PC-3 (cell line): ENCODE data around the gene CRADD. TPM values are rescaled to one million over a fixed set of nuclear protein-coding genes. Genes with fewer than 3 reads are reported as not detected.
A peak's percentile ranks its signal among the peaks of the same experiment; 100 is the strongest.

Source experiments
- ATAC-seq: fragments of 200-7000 bp; cut with Tn5 transposase; 2 replicates; pipeline ENCODE4 v1.9.1; 2020; ENCODE audit warnings: mild to moderate bottlenecking, moderate library complexity
- BruUV-seq: library from RNA; stranded (reverse); fragments of 400-500 nt; replicated peaks from 2 replicates; lab custom pipeline; 2021; lab: Mats Ljungman, UMichigan
- CTCF ChIA-PET: fragments of 300-600 bp; sonication (Branson Sonifier 250); formaldehyde crosslinking; loops from one replicate; lab custom pipeline; 2022; ENCODE audit warnings: antibody characterized with exemption; lab: Charles Lee
- POLR2A ChIA-PET: fragments of 300-600 bp; sonication (Branson Sonifier 250); formaldehyde crosslinking; loops from one replicate; lab custom pipeline; 2022; ENCODE audit warnings: antibody characterized with exemption; ENCODE audit not compliant: unreplicated experiment; lab: Charles Lee
- DNase-seq: peaks from one replicate; pipeline ENCODE4 v3.0.0-alpha.2; 2015
- H2AFZ ChIP-seq: fragments of 300-600 bp; sonication (generic); 2 replicates; pipeline ENCODE4 v1.6.0; 2016; ENCODE audit warnings: antibody characterized with exemption, low read length
- H3F3A ChIP-seq: fragments of 300-600 bp; sonication (generic); one replicate; pipeline ENCODE4 v1.6.0; 2017; ENCODE audit warnings: antibody characterized with exemption, low read length, control low read depth, mild to moderate bottlenecking; ENCODE audit not compliant: unreplicated experiment
- H3K27ac ChIP-seq: fragments of 300-600 bp; sonication (generic); 2 replicates; pipeline ENCODE4 v1.5.1; 2016; ENCODE audit warnings: mild to moderate bottlenecking, low read length
- H3K27me3 ChIP-seq: fragments of 300-600 bp; sonication (generic); 2 replicates; pipeline ENCODE4 v1.6.1; 2016; ENCODE audit warnings: low read length, mixed read lengths
- H3K36me3 ChIP-seq: fragments of 300-600 bp; sonication (generic); 2 replicates; pipeline ENCODE4 v1.6.1; 2016; ENCODE audit warnings: low read depth, mixed run types, low read length, mixed read lengths
- H3K4me1 ChIP-seq: fragments of 300-600 bp; sonication (generic); 2 replicates; pipeline ENCODE4 v1.5.1; 2016; ENCODE audit warnings: low read length; ENCODE audit not compliant: insufficient read depth
- H3K4me2 ChIP-seq: fragments of 300-600 bp; sonication (generic); 2 replicates; pipeline ENCODE4 v1.6.0; 2016; ENCODE audit warnings: low read length
- H3K4me3 ChIP-seq: fragments of 300-600 bp; sonication (generic); 2 replicates; pipeline ENCODE4 v1.5.1; 2016; ENCODE audit warnings: mild to moderate bottlenecking, low read length, mixed read lengths
- H3K79me2 ChIP-seq: fragments of 300-600 bp; sonication (generic); 2 replicates; pipeline ENCODE4 v1.6.1; 2017; ENCODE audit warnings: low read length, mixed read lengths
- H3K9ac ChIP-seq: fragments of 300-600 bp; sonication (generic); 2 replicates; pipeline ENCODE4 v1.6.0; 2016; ENCODE audit warnings: mild to moderate bottlenecking, low read length
- H3K9me2 ChIP-seq: fragments of 300-600 bp; sonication (generic); replicated peaks from 2 replicates; pipeline ENCODE4 v1.6.1; 2016; ENCODE audit warnings: mixed run types, low read length, mixed read lengths
- H3K9me3 ChIP-seq: fragments of 300-600 bp; sonication (generic); 2 replicates; pipeline ENCODE4 v1.6.1; 2016; ENCODE audit warnings: low read length, mixed read lengths
- H4K20me1 ChIP-seq: fragments of 300-600 bp; sonication (generic); 2 replicates; pipeline ENCODE4 v1.6.1; 2016; ENCODE audit warnings: low read length, mixed read lengths
- EZH2 ChIP-seq: fragments of 300-600 bp; sonication (generic); IDR thresholded peaks from one replicate; pipeline ENCODE4 v1.6.1; 2017; ENCODE audit warnings: antibody characterized with exemption, mild to moderate bottlenecking, low read length; ENCODE audit not compliant: unreplicated experiment
- EZH2phosphoT487 ChIP-seq: fragments of 300-600 bp; sonication (generic); IDR thresholded peaks from 2 replicates; pipeline ENCODE4 v1.6.1; 2018; ENCODE audit warnings: mild to moderate bottlenecking, antibody characterized with exemption, low read length, borderline replicate concordance
- intact Hi-C: fragments of 100-400 bp; cut with micrococcal nuclease; formaldehyde crosslinking; loops from 2 replicates; pipeline ENCODE4 v1.9.0; 2023
- total RNA-seq: library from RNA; depleted of rRNA; stranded (reverse); fragments of >200 nt; gene quantifications from 2 replicates; pipeline ENCODE4 v1.2.3, GENCODE V29; 2014
- TF ChIP-seq, protein P1 (sequence below): fragments of 300-600 bp; sonication (generic); conservative IDR thresholded peaks from 2 replicates; pipeline ENCODE4 v1.5.1; 2017; ENCODE audit warnings: antibody characterized with exemption, low read depth, mild to moderate bottlenecking, low read length

CRADD gene
- total RNA-seq, 1 experiment from 2014 or later: 11.4 TPM

GRCh38 chr12:93707836-93708235 is 30.7 kb downstream of the CRADD start:
- Histone ChIP-seq H2AFZ (no peak overlapping the region), H3K79me2 (no peaks in the 10 kb centered on the region), H3K9ac (no peak overlapping the region), H3K9me2 (no peaks in the 10 kb centered on the region), H4K20me1 (no peaks in the 10 kb centered on the region), H3K27ac (no peak overlapping the region), H3K27me3 (no peaks in the 10 kb centered on the region), H3F3A (no peaks in the 10 kb centered on the region), H3K9me3 (peaks cover 8% of the 10 kb centered on the region), H3K4me1 (no peaks in the 10 kb centered on the region), H3K4me3 (no peak overlapping the region), H3K4me2 (no peak overlapping the region), H3K36me3 (peaks cover 6% of the 10 kb centered on the region; the same call in 1 of the 2 replicates)
- ChIA-PET POLR2A (interaction anchor here (0.5 kb wide), 1 partner anchor 83 kb away, joined by 5 read pairs; no protein-coding TSS in a partner anchor), CTCF (no interaction called here)
- ATAC-seq (peak; percentile 43), DNase-seq (peak; percentile 72)
- intact Hi-C loops: no loop called here
- TF ChIP-seq, protein P1, sequence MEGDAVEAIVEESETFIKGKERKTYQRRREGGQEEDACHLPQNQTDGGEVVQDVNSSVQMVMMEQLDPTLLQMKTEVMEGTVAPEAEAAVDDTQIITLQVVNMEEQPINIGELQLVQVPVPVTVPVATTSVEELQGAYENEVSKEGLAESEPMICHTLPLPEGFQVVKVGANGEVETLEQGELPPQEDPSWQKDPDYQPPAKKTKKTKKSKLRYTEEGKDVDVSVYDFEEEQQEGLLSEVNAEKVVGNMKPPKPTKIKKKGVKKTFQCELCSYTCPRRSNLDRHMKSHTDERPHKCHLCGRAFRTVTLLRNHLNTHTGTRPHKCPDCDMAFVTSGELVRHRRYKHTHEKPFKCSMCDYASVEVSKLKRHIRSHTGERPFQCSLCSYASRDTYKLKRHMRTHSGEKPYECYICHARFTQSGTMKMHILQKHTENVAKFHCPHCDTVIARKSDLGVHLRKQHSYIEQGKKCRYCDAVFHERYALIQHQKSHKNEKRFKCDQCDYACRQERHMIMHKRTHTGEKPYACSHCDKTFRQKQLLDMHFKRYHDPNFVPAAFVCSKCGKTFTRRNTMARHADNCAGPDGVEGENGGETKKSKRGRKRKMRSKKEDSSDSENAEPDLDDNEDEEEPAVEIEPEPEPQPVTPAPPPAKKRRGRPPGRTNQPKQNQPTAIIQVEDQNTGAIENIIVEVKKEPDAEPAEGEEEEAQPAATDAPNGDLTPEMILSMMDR: no peak
- TF ChIP-seq EZH2phosphoT487: no peak
- no peak for TF ChIP-seq EZH2
- BruUV-seq: no TSS peak

DNA sequence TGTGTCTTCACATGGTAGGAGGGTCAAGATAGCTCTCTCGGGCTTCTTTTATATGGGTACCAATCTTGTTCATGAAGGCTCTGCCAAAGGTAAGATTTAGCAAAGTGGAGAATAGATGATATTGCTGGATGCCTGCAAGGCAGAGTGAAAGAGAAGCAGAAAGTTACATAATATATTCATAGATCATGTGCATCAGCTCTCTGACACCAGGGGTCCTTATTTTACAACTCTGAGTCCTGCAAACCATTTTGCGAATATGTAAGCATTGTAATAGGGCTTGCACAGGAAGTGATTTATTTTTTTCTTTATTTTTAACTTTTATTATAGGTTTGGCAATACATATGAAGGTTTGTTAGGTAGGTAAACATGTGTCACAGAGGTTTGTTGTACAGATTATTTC is 31.8 kb downstream of the CRADD start:
- Histone ChIP-seq H4K20me1 (no peaks in the 10 kb centered on the region), H3K9me3 (peaks cover 8% of the 10 kb centered on the region), H3K4me1 (no peaks in the 10 kb centered on the region), H3K27me3 (no peaks in the 10 kb centered on the region), H3K27ac (no peak overlapping the region), H3K36me3 (peaks cover 6% of the 10 kb centered on the region; the same call in 1 of the 2 replicates), H3K9ac (no peak overlapping the region), H3K4me2 (no peak overlapping the region), H3K79me2 (no peaks in the 10 kb centered on the region), H2AFZ (no peak overlapping the region), H3F3A (no peaks in the 10 kb centered on the region), H3K4me3 (no peak overlapping the region), H3K9me2 (no peaks in the 10 kb centered on the region)
- TF ChIP-seq EZH2 (no peak), EZH2phosphoT487 (no peak)
- TF ChIP-seq, protein P1: no peak
- DNase-seq (peak; percentile 15), ATAC-seq (peak; percentile 27; the same call in 1 of the 2 replicates)
- CTCF ChIA-PET: no interaction called here
- POLR2A ChIA-PET: interaction anchor here (0.7 kb wide), 1 partner anchor 34 kb away, joined by 4 read pairs; no protein-coding TSS in a partner anchor
- intact Hi-C loops: no loop called here
- BruUV-seq: no TSS peak

DNA sequence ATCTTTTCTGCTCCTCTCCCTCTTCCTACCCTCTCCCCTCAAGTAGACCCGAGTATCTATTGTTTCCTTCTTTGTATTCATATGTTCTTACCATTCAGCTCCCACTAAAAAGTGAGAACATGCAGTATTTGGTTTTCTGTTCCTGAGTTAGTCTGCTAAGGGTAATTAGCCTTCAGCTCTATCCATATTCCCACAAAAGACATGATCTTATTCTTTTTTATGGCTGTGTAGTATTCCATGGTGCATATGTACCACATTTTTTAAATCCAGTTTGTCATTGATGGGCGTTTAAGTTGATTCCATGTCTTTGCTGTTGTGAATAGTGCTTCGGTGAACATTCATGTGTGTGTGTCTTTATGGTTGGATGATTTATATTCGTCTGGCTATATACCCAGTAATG is 32.2 kb downstream of the CRADD start:
- no peak overlapping the region for H3K9ac ChIP-seq
- H3K4me2 ChIP-seq: no peak overlapping the region
- no peaks in the 10 kb centered on the region for H3K27me3 ChIP-seq
- H2AFZ ChIP-seq: no peak overlapping the region
- DNase-seq (no peak), ATAC-seq (no peak)
- H3K9me3 ChIP-seq: peaks cover 8% of the 10 kb centered on the region
- ChIA-PET POLR2A (interaction anchor here (0.7 kb wide), 1 partner anchor 34 kb away, joined by 4 read pairs; no protein-coding TSS in a partner anchor), CTCF (no interaction called here)
- no TSS peak for BruUV-seq
- intact Hi-C loops: no loop called here
- no peaks in the 10 kb centered on the region for H3K79me2 ChIP-seq
- peaks cover 6% of the 10 kb centered on the region; the same call in 1 of the 2 replicates for H3K36me3 ChIP-seq
- H3F3A ChIP-seq: no peaks in the 10 kb centered on the region
- no peaks in the 10 kb centered on the region for H3K9me2 ChIP-seq
- H3K4me3 ChIP-seq: no peak overlapping the region
- H3K4me1 ChIP-seq: no peaks in the 10 kb centered on the region; the same call in 1 of the 2 replicates
- TF ChIP-seq, protein P1: no peak
- TF ChIP-seq EZH2phosphoT487 (no peak), EZH2 (no peak)
- no peaks in the 10 kb centered on the region for H4K20me1 ChIP-seq
- no peak overlapping the region for H3K27ac ChIP-seq
